Measurements from ENCODE around the gene RNU6-9.

RNU6-9 gene

DNA sequence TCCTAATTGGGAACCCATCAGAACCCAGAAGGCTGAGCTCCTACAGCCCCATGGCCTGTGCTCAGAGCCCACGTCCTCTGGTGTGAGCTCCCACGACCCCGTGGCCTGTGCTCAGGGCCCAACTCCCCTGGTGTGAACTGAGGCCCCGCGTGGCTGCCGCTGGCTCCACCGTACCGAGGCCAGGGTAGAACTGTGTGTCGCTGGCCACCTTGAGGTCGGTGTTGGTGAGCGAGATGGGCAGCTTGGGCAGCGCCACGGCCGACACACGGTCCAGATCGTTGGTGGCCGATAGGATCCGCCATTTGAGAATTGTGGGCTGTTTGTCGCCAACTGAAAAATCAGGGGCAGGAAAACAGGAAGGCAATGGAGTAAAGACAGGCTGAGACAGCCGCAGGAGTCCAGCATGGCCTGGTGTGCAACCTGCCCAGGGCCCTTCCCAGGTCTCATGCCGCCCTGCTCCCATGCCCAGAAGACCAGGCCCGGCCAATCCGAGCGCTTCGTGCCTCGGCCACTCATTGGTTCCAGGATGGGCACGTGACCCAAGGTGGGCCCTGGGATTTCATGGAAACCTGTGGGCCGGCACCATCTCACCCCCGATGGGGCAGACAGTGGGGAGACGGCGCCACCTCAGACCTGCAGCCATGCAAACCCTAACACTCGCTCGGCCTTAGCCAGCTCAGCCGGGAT, 11.8 kb upstream of the RNU6-9 start:
- no peak for TF ChIP-seq ZNF423 (tag by site-specific recombination; IDR thresholded peaks at IDR 0.05)
- TF ChIP-seq ZNF2 (tag by site-specific recombination; IDR thresholded peaks at IDR 0.05), result no peak
- no peak for TF ChIP-seq ZNF610 (tag by site-specific recombination; IDR thresholded peaks at IDR 0.05; ENCODE audit: borderline replicate concordance)
- TF ChIP-seq ZNF24 (tag by site-specific recombination; IDR thresholded peaks at IDR 0.05), result no peak
- TF ChIP-seq, protein P1, sequence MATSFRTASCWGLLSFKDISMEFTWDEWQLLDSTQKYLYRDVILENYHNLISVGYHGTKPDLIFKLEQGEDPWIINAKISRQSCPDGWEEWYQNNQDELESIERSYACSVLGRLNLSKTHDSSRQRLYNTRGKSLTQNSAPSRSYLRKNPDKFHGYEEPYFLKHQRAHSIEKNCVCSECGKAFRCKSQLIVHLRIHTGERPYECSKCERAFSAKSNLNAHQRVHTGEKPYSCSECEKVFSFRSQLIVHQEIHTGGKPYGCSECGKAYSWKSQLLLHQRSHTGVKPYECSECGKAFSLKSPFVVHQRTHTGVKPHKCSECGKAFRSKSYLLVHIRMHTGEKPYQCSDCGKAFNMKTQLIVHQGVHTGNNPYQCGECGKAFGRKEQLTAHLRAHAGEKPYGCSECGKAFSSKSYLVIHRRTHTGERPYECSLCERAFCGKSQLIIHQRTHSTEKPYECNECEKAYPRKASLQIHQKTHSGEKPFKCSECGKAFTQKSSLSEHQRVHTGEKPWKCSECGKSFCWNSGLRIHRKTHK (tag by site-specific recombination; IDR thresholded peaks at IDR 0.05), result no peak
- no peak for TF ChIP-seq HOXC10 (CRISPR knock-in tag; IDR thresholded peaks at IDR 0.05)
- no peak for TF ChIP-seq ZNF704 (tag by site-specific recombination; IDR thresholded peaks at IDR 0.05)
- TF ChIP-seq SP2 (tag by site-specific recombination; IDR thresholded peaks at IDR 0.05), result no peak
- TF ChIP-seq ZNF621 (tag by site-specific recombination; IDR thresholded peaks at IDR 0.05), result no peak
- TF ChIP-seq ZNF777 (tag by site-specific recombination; IDR thresholded peaks at IDR 0.05; ENCODE audit: borderline replicate concordance), result no peak
- no peak for TF ChIP-seq WT1 (tag by site-specific recombination; IDR thresholded peaks at IDR 0.05)
- TF ChIP-seq OSR2 (tag by site-specific recombination; IDR thresholded peaks at IDR 0.05), result no peak
- no peak for TF ChIP-seq ZEB2 (tag by site-specific recombination; IDR thresholded peaks at IDR 0.05)
- POLR2A ChIA-PET, result interaction anchor here (1.6 kb wide), 1 partner anchor 14 kb away, joined by 4 read pairs; no protein-coding TSS in a partner anchor
- H3K36me3 ChIP-seq (ENCODE audit: control insufficient read depth in 2 of 2, insufficient read depth in 1 of 2, low read length in 2 of 2), result peaks cover 0 to 67% of the 10 kb centered on the region in 2 experiments; a peak in 2 of 3 replicates

DNA sequence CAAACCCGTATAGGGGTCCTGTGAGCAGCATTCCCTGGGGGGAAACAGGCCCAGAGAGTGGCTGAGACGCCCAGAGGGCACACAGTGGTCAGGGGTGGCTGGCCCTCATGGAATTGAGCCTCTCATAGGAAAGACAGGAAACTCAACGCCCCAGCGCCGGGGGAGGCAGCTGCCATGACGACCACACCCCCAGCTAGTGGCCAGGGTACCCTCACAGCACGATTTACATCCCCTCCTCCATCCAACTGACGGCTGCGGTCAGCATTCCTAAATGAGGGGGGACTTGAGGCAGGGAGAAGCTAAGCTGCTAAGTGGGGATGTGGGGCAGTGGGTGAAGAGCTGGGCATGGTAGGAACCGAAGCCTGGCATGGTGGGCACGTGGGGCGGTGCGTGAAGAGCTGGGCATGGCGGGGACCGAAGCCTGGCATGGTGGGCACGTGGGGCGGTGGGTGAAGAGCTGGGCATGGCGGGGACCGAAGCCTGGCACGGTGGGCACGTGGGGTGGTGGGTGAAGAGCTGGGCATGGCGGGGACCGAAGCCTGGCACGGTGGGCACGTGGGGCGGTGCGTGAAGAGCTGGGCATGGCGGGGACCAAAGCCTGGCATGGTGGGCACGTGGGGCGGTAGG, 10.3 kb upstream of the RNU6-9 start:
- H3K9me3 ChIP-seq (ENCODE audit: control insufficient read depth, insufficient read depth, low read depth, low read length), result no peaks in the 10 kb centered on the region
- ChIA-PET POLR2A (interaction anchor here (1.6 kb wide), 1 partner anchor 12 kb away, joined by 4 read pairs; no protein-coding TSS in a partner anchor), CTCF (interaction anchor here (0.5 to 0.9 kb wide), 4 partner anchors 19 to 139 kb away, joined by 3 to 4 read pairs (median 4); partner anchors contain the start of gene ELANE)
- no peaks in the 10 kb centered on the region for H3K4me1 ChIP-seq (ENCODE audit: control insufficient read depth, insufficient read depth, low read length)
- peaks cover 4 to 69% of the 10 kb centered on the region in 2 experiments; a peak in 2 of 3 replicates for H3K36me3 ChIP-seq (ENCODE audit: control insufficient read depth in 2 of 2, insufficient read depth in 1 of 2, low read length in 2 of 2)
- H3K4me3 ChIP-seq (ENCODE audit: low read depth, low read length), result no peak overlapping the region
- H3K27ac ChIP-seq (ENCODE audit: extremely low read depth, low read depth, low read length), result no peak overlapping the region
- no peak for TF ChIP-seq REST (tag by site-specific recombination; IDR thresholded peaks at IDR 0.05)
- no peak for TF ChIP-seq ZNF23 (tag by site-specific recombination; IDR thresholded peaks at IDR 0.05; ENCODE audit: borderline replicate concordance)
- TF ChIP-seq ZNF366 (tag by site-specific recombination; conservative IDR thresholded peaks at IDR 0.05), result no peak
- no peak for TF ChIP-seq ZNF157 (tag by site-specific recombination; IDR thresholded peaks at IDR 0.05)
- no peak for TF ChIP-seq ZNF664 (tag by site-specific recombination; IDR thresholded peaks at IDR 0.05)
- no peak for TF ChIP-seq ZNF146 (tag by site-specific recombination; IDR thresholded peaks at IDR 0.05)
- TF ChIP-seq IKZF3 (tag by site-specific recombination; IDR thresholded peaks at IDR 0.05), result no peak
- TF ChIP-seq ZNF341 (tag by site-specific recombination; IDR thresholded peaks at IDR 0.05; ENCODE audit: low read depth), result no peak
- no peak for TF ChIP-seq ZNF155 (tag by site-specific recombination; IDR thresholded peaks at IDR 0.05)
- TF ChIP-seq TCF7L2 (IDR thresholded peaks at IDR 0.05; ENCODE audit: borderline replicate concordance, low read depth, low read length), result no peak
- TF ChIP-seq, protein P2, sequence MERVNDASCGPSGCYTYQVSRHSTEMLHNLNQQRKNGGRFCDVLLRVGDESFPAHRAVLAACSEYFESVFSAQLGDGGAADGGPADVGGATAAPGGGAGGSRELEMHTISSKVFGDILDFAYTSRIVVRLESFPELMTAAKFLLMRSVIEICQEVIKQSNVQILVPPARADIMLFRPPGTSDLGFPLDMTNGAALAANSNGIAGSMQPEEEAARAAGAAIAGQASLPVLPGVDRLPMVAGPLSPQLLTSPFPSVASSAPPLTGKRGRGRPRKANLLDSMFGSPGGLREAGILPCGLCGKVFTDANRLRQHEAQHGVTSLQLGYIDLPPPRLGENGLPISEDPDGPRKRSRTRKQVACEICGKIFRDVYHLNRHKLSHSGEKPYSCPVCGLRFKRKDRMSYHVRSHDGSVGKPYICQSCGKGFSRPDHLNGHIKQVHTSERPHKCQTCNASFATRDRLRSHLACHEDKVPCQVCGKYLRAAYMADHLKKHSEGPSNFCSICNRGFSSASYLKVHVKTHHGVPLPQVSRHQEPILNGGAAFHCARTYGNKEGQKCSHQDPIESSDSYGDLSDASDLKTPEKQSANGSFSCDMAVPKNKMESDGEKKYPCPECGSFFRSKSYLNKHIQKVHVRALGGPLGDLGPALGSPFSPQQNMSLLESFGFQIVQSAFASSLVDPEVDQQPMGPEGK (tag by site-specific recombination; IDR thresholded peaks at IDR 0.05), result no peak
- TF ChIP-seq ZNF324 (tag by site-specific recombination; IDR thresholded peaks at IDR 0.05), result no peak
- TF ChIP-seq ZNF768 (tag by site-specific recombination; IDR thresholded peaks at IDR 0.05), result no peak
- TF ChIP-seq SCRT2 (tag by site-specific recombination; IDR thresholded peaks at IDR 0.05), result no peak

More for the DNA sequence above, 11.8 kb upstream of the RNU6-9 start:
- CTCF ChIA-PET, result interaction anchor here (0.6 to 1.1 kb wide), 3 partner anchors 41 to 216 kb away, joined by 3 to 4 read pairs (median 3); no protein-coding TSS in a partner anchor
- no peak overlapping the region for H3K27ac ChIP-seq (ENCODE audit: extremely low read depth, low read depth, low read length)
- H3K4me1 ChIP-seq (ENCODE audit: control insufficient read depth, insufficient read depth, low read length), result no peaks in the 10 kb centered on the region
- no peak overlapping the region for H3K4me3 ChIP-seq (ENCODE audit: low read depth, low read length)
- no peaks in the 10 kb centered on the region for H3K9me3 ChIP-seq (ENCODE audit: control insufficient read depth, insufficient read depth, low read depth, low read length)
